ENCODE results near the gene RAD51B.

- TF ChIP-seq POLR2AphosphoS5 (IDR thresholded peaks at IDR 0.05) (no peak), CTCF (IDR thresholded peaks at IDR 0.05) (no peak)
These were observed 43.6 kb downstream of the RAD51B start for GRCh38 chr14:67863223-67863622.
